Keratinocyte (primary cell): ENCODE data around the gene C2CD2L. TPM values are rescaled to one million over a fixed set of nuclear protein-coding genes. Genes with fewer than 3 reads are reported as not detected.

Experiments used
- DNase-seq: peaks from one replicate; pipeline ENCODE4 v3.0.0-alpha.2; 2011; ENCODE audit warnings: low read depth, missing footprints, low spot score
- FAIRE-seq: peaks from 2 replicates; lab custom pipeline; 2011; peaks lifted over from hg19 to GRCh38; lab: Jason Lieb, UNC
- H2AFZ ChIP-seq: 2 replicates; pipeline ENCODE4 v1.6.0; 2012; ENCODE audit warnings: low read length, control low read depth, inconsistent platforms; ENCODE audit not compliant: control insufficient read depth
- H3K27ac ChIP-seq: 2 replicates; pipeline ENCODE4 v1.5.1; 2011; ENCODE audit warnings: low read length; ENCODE audit not compliant: control insufficient read depth, insufficient read depth
- H3K27me3 ChIP-seq: 3 replicates; pipeline ENCODE4 v1.6.0; 2011; ENCODE audit warnings: low read length; ENCODE audit not compliant: control insufficient read depth, insufficient read depth; ENCODE audit errors: extremely low read depth
- H3K36me3 ChIP-seq, 2 experiments: 2 replicates in 1 of 2; 3 replicates in 1 of 2; pipeline ENCODE4 v1.5.1; 2011; ENCODE audit warnings: low read length in 2 of 2, mild to moderate bottlenecking in 1 of 2; ENCODE audit not compliant: control insufficient read depth in 2 of 2, insufficient read depth in 2 of 2; ENCODE audit errors: extremely low read depth in 1 of 2
- H3K4me1 ChIP-seq: 3 replicates; pipeline ENCODE4 v1.5.1; 2011; ENCODE audit warnings: low read length; ENCODE audit not compliant: control insufficient read depth, insufficient read depth; ENCODE audit errors: extremely low read depth
- H3K4me2 ChIP-seq: 3 replicates; pipeline ENCODE4 v1.6.0; 2011; ENCODE audit warnings: low read depth, low read length; ENCODE audit not compliant: control insufficient read depth, insufficient read depth; ENCODE audit errors: extremely low read depth
- H3K4me3 ChIP-seq, 3 experiments: fragments of 200-600 bp in 1 of 3; sonication (generic) in 1 of 3; 2 replicates in 2 of 3; 3 replicates in 1 of 3; pipeline ENCODE4 v1.5.1; 2011 to 2016; ENCODE audit warnings: low read length in 3 of 3, mild to moderate bottlenecking in 3 of 3, control low read depth in 2 of 3, inconsistent platforms in 1 of 3, low read depth in 1 of 3, mixed read lengths in 1 of 3, mixed run types in 1 of 3, moderate library complexity in 1 of 3; ENCODE audit not compliant: control insufficient read depth in 2 of 3, insufficient read depth in 2 of 3; ENCODE audit errors: extremely low read depth in 1 of 3
- H3K79me2 ChIP-seq: 2 replicates; pipeline ENCODE4 v1.6.0; 2012; ENCODE audit warnings: low read length; ENCODE audit not compliant: control insufficient read depth, insufficient read depth
- H3K9ac ChIP-seq: 3 replicates; pipeline ENCODE4 v1.6.0; 2011; ENCODE audit warnings: low read length; ENCODE audit not compliant: control insufficient read depth, insufficient read depth; ENCODE audit errors: extremely low read depth
- H3K9me1 ChIP-seq: 3 replicates; pipeline ENCODE4 v1.6.0; 2011; ENCODE audit warnings: low read length; ENCODE audit not compliant: control insufficient read depth, insufficient read depth; ENCODE audit errors: extremely low read depth
- H3K9me3 ChIP-seq: 2 replicates; pipeline ENCODE4 v1.5.1; 2012; ENCODE audit warnings: low read depth, low read length; ENCODE audit not compliant: control insufficient read depth
- H4K20me1 ChIP-seq: 3 replicates; pipeline ENCODE4 v1.6.0; 2011; ENCODE audit warnings: low read length; ENCODE audit not compliant: control insufficient read depth, insufficient read depth; ENCODE audit errors: extremely low read depth
- CTCF ChIP-seq, 3 experiments: IDR thresholded peaks in 1 of 3; conservative IDR thresholded peaks in 1 of 3; optimal IDR thresholded peaks in 1 of 3; 2 replicates in 2 of 3; 3 replicates in 1 of 3; pipeline versions ENCODE3 to v1.5.1; 2011; ENCODE audit warnings: low read length in 3 of 3, mild to moderate bottlenecking in 3 of 3, moderate library complexity in 2 of 3, control low read depth in 1 of 3, inconsistent platforms in 1 of 3; ENCODE audit not compliant: insufficient read depth in 2 of 3; ENCODE audit errors: extremely low read depth in 1 of 3
- EZH2 ChIP-seq: IDR thresholded peaks from one replicate; pipeline ENCODE4 v1.6.1; 2012; ENCODE audit warnings: inconsistent platforms, mild to moderate bottlenecking, low read length, moderate library complexity
- dilution Hi-C: fragments of 300-500 bp; cut with MboI; formaldehyde crosslinking; loops from one replicate; pipeline ENCODE4 v1.7.0; 2020; ENCODE audit warnings: low sequenced_read_pairs; ENCODE audit not compliant: extremely low pct_ligation_motif_present
- polyA plus RNA-seq, 5 experiments: library from polyadenylated mRNA; depleted of rRNA in 3 of 5; stranded (reverse) in 3 of 5; stranded (forward) in 1 of 5; unstranded in 1 of 5; fragments of >200 nt; gene quantifications; 1 replicate in 1 of 5; 2 replicates in 3 of 5; 3 replicates in 1 of 5; pipeline versions ENCODE4 v1.2.1 to v1.2.3, GENCODE V29; 2011 to 2012; ENCODE audit warnings: missing spikeins in 2 of 5, low read depth in 1 of 5, low replicate concordance in 1 of 5

The C2CD2L gene
- polyA plus RNA-seq, 1 donor (not counting 4 experiments of a cell fraction or from before 2014, with no cell fraction given) = 2.9 TPM

GRCh38 chr11:119111361-119111925, 4.3 kb downstream of the C2CD2L start:
- Histone ChIP-seq H2AFZ (no peak overlapping the region), H3K4me3 (no peak overlapping the region), H3K27ac (no peak overlapping the region), H3K9me3 (no peaks in the 10 kb centered on the region), H3K9ac (no peak overlapping the region), H3K4me2 (no peak overlapping the region), H3K4me1 (peaks cover 22% of the 10 kb centered on the region), H3K9me1 (peaks cover 8% of the 10 kb centered on the region), H3K27me3 (no peaks in the 10 kb centered on the region), H3K79me2 (peaks cover 10% of the 10 kb centered on the region), H3K36me3 (peaks cover 7 to 17% of the 10 kb centered on the region in 2 experiments), H4K20me1 (no peaks in the 10 kb centered on the region)
- TF ChIP-seq EZH2 (no peak), CTCF (optimal IDR thresholded peaks at IDR 0.05 in 1 of 3, IDR thresholded peaks at IDR 0.05 in 1 of 3, conservative IDR thresholded peaks at IDR 0.05 in 1 of 3; ENCODE audit: extremely low read depth in 1 of 3, insufficient read depth in 2 of 3, low read length in 3 of 3) (no peak)
- dilution Hi-C loops = no loop called here
- no peak for FAIRE-seq
- DNase-seq = no peak

- Histone ChIP-seq H4K20me1 (no peaks in the 10 kb centered on the region), H3K79me2 (peaks cover 10% of the 10 kb centered on the region), H3K9ac (no peak overlapping the region), H3K27me3 (no peaks in the 10 kb centered on the region), H3K9me3 (no peaks in the 10 kb centered on the region), H2AFZ (no peak overlapping the region), H3K4me3 (no peak overlapping the region), H3K4me2 (no peak overlapping the region), H3K9me1 (peaks cover 8% of the 10 kb centered on the region), H3K27ac (no peak overlapping the region), H3K4me1 (peaks cover 16% of the 10 kb centered on the region), H3K36me3 (peaks cover 7 to 17% of the 10 kb centered on the region in 2 experiments)
- FAIRE-seq (no peak), DNase-seq (no peak)
- dilution Hi-C loops = no loop called here
- TF ChIP-seq CTCF (optimal IDR thresholded peaks at IDR 0.05 in 1 of 3, IDR thresholded peaks at IDR 0.05 in 1 of 3, conservative IDR thresholded peaks at IDR 0.05 in 1 of 3; ENCODE audit: extremely low read depth in 1 of 3, insufficient read depth in 2 of 3, low read length in 3 of 3) (no peak), EZH2 (no peak)
Measured at GRCh38 chr11:119112314-119113020, 5.3 kb downstream of the C2CD2L start.
